ENCODE data around the gene FAM168B. TPM values are rescaled to one million over a fixed set of nuclear protein-coding genes. Genes with fewer than 3 reads are reported as not detected.

Gene FAM168B
- polyA plus RNA-seq, 1 donor (not counting 4 experiments of a cell fraction or from before 2014, with no cell fraction given) = 50.8 TPM

DNA sequence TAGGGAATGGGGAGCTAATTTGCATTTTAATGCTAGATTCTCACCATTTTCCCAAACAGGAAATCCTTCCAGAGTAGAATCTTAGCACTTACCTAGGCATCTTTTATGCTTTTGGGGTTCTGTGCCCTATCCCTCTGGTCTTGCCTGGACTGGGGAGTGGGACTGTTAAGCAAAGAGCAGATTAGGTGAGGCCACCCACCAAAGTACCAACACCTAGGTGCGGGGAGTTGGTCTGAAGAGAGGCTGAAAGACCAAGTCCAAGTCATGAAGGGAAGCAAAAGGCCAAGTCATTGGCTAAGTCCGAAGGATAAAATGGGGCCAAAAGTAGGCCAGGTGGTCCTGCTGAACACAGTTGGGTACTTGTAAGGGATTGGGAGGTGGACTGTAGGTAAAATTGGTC, 86.7 kb downstream of the FAM168B start:
- Histone ChIP-seq H2AFZ (ENCODE audit: control insufficient read depth, low read length) (no peak overlapping the region), H4K20me1 (ENCODE audit: control insufficient read depth, extremely low read depth, insufficient read depth, low read length) (no peaks in the 10 kb centered on the region), H3K27ac (ENCODE audit: control insufficient read depth, insufficient read depth, low read length) (no peak overlapping the region), H3K9me3 (ENCODE audit: control insufficient read depth, low read depth, low read length) (no peaks in the 10 kb centered on the region), H3K4me3 (ENCODE audit: control insufficient read depth in 2 of 3, extremely low read depth in 1 of 3, insufficient read depth in 2 of 3, low read depth in 1 of 3, low read length in 3 of 3) (no peak overlapping the region), H3K27me3 (ENCODE audit: control insufficient read depth, extremely low read depth, insufficient read depth, low read length) (no peaks in the 10 kb centered on the region), H3K9ac (ENCODE audit: control insufficient read depth, extremely low read depth, insufficient read depth, low read length) (no peak overlapping the region), H3K79me2 (ENCODE audit: control insufficient read depth, insufficient read depth, low read length) (no peaks in the 10 kb centered on the region), H3K9me1 (ENCODE audit: control insufficient read depth, extremely low read depth, insufficient read depth, low read length) (no peaks in the 10 kb centered on the region), H3K4me2 (ENCODE audit: control insufficient read depth, extremely low read depth, insufficient read depth, low read depth, low read length) (no peak overlapping the region), H3K4me1 (ENCODE audit: control insufficient read depth, extremely low read depth, insufficient read depth, low read length) (no peaks in the 10 kb centered on the region), H3K36me3 (ENCODE audit: control insufficient read depth in 2 of 2, extremely low read depth in 1 of 2, insufficient read depth in 2 of 2, low read length in 2 of 2) (peaks cover 2% of the 10 kb centered on the region in 2 experiments)
- FAIRE-seq (no peak), DNase-seq (ENCODE audit: low read depth, low spot score) (no peak)
- dilution Hi-C loops (cut with MboI; ENCODE audit: extremely low pct_ligation_motif_present, low sequenced_read_pairs) = no loop called here
- no peak for TF ChIP-seq CTCF (optimal IDR thresholded peaks at IDR 0.05 in 1 of 3, IDR thresholded peaks at IDR 0.05 in 1 of 3, conservative IDR thresholded peaks at IDR 0.05 in 1 of 3; ENCODE audit: extremely low read depth in 1 of 3, insufficient read depth in 2 of 3, low read length in 3 of 3)
- no peak for TF ChIP-seq EZH2 (IDR thresholded peaks at IDR 0.05; ENCODE audit: low read length)

GRCh38 chr2:131005216-131005935, 87.9 kb downstream of the FAM168B start:
- Histone ChIP-seq H4K20me1 (ENCODE audit: control insufficient read depth, extremely low read depth, insufficient read depth, low read length) (no peaks in the 10 kb centered on the region), H3K9me3 (ENCODE audit: control insufficient read depth, low read depth, low read length) (no peaks in the 10 kb centered on the region), H3K4me1 (ENCODE audit: control insufficient read depth, extremely low read depth, insufficient read depth, low read length) (no peaks in the 10 kb centered on the region), H3K4me2 (ENCODE audit: control insufficient read depth, extremely low read depth, insufficient read depth, low read depth, low read length) (no peak overlapping the region), H3K79me2 (ENCODE audit: control insufficient read depth, insufficient read depth, low read length) (no peaks in the 10 kb centered on the region), H2AFZ (ENCODE audit: control insufficient read depth, low read length) (no peak overlapping the region), H3K27ac (ENCODE audit: control insufficient read depth, insufficient read depth, low read length) (no peak overlapping the region), H3K36me3 (ENCODE audit: control insufficient read depth in 2 of 2, extremely low read depth in 1 of 2, insufficient read depth in 2 of 2, low read length in 2 of 2) (peaks cover 2 to 4% of the 10 kb centered on the region in 2 experiments), H3K9ac (ENCODE audit: control insufficient read depth, extremely low read depth, insufficient read depth, low read length) (no peak overlapping the region), H3K27me3 (ENCODE audit: control insufficient read depth, extremely low read depth, insufficient read depth, low read length) (no peaks in the 10 kb centered on the region), H3K9me1 (ENCODE audit: control insufficient read depth, extremely low read depth, insufficient read depth, low read length) (no peaks in the 10 kb centered on the region), H3K4me3 (ENCODE audit: control insufficient read depth in 2 of 3, extremely low read depth in 1 of 3, insufficient read depth in 2 of 3, low read depth in 1 of 3, low read length in 3 of 3) (no peak overlapping the region)
- TF ChIP-seq EZH2 (IDR thresholded peaks at IDR 0.05; ENCODE audit: low read length) = no peak
- no peak for TF ChIP-seq CTCF (optimal IDR thresholded peaks at IDR 0.05 in 1 of 3, IDR thresholded peaks at IDR 0.05 in 1 of 3, conservative IDR thresholded peaks at IDR 0.05 in 1 of 3; ENCODE audit: extremely low read depth in 1 of 3, insufficient read depth in 2 of 3, low read length in 3 of 3)
- dilution Hi-C loops (cut with MboI; ENCODE audit: extremely low pct_ligation_motif_present, low sequenced_read_pairs) = no loop called here
- DNase-seq (ENCODE audit: low read depth, low spot score) = no peak
- no peak for FAIRE-seq

All from keratinocyte (primary cell).